Body of pancreas (tissue), 4 donors: Measurements from ENCODE around the gene PSMB7. TPM values are rescaled to one million over a fixed set of nuclear protein-coding genes. Genes with fewer than 3 reads are reported as not detected.

Source experiments
- ATAC-seq: fragments of 150-250 bp; one replicate; pipeline ENCODE4 v1.9.1; 2016
- DNase-seq, 4 donors: peaks; one replicate each; pipeline ENCODE4 v3.0.0-alpha.2; 2019
- H3K27ac ChIP-seq, 4 donors: fragments of 200-600 bp; sonication (generic); 1 replicate in 3 of 4; 2 replicates in 1 of 4; pipeline versions ENCODE4 v1.5.1 to v1.6.1; 2016 to 2019; ENCODE audit warnings: mild to moderate bottlenecking in 1 of 4, mixed read lengths in 1 of 4, moderate library complexity in 1 of 4
- H3K27me3 ChIP-seq, 2 donors: fragments of 200-600 bp; sonication (generic); one replicate each; pipeline ENCODE4 v1.6.0; 2016; ENCODE audit warnings: mild to moderate bottlenecking in 1 of 2
- H3K36me3 ChIP-seq, 2 donors: fragments of 200-600 bp; sonication (generic); replicated peaks in 1 of 2; 2 replicates each; pipeline ENCODE4 v1.5.1; 2016; ENCODE audit warnings: low read depth in 2 of 2; ENCODE audit not compliant: insufficient read depth in 1 of 2
- H3K4me1 ChIP-seq: fragments of 200-600 bp; sonication (generic); one replicate; pipeline ENCODE4 v1.6.0; 2016
- H3K4me3 ChIP-seq, 2 donors: fragments of 200-600 bp; sonication (generic); 1 replicate in 1 of 2; 2 replicates in 1 of 2; pipeline ENCODE4 v1.5.1; 2016 to 2019
- H3K9me3 ChIP-seq, 3 donors: fragments of 200-600 bp; sonication (generic); 1 replicate in 2 of 3; 2 replicates in 1 of 3; pipeline ENCODE4 v1.5.1; 2016
- POLR2A ChIP-seq, 3 donors: fragments of 450-650 bp; IDR thresholded peaks; one replicate each; pipeline ENCODE4 v1.6.1; 2016; ENCODE audit warnings: antibody characterized with exemption in 3 of 3, mild to moderate bottlenecking in 2 of 3
- WGBS, 2 donors: methylation state at CpG; one replicate each; pipeline ENCODE4 v1.1.5; 2017; 5-methylcytosine and 5-hydroxymethylcytosine counted together
- intact Hi-C: fragments of 100-400 bp; cut with DNase I; formaldehyde crosslinking; loops from one replicate; pipeline ENCODE4 v1.15.1; 2023
- total RNA-seq, 2 donors: library from RNA; depleted of rRNA; stranded (reverse); fragments of >200 nt; gene quantifications; one replicate each; pipeline ENCODE4 v1.1.0, GENCODE V29; 2016
- TF ChIP-seq, protein P1 (sequence below), 7 experiments: fragments of 450-650 bp in 4 of 7; fragments of 200-600 bp in 3 of 7; sonication (generic) in 3 of 7; IDR thresholded peaks; one replicate each; pipeline ENCODE4 v1.5.1; 2016 to 2019; ENCODE audit warnings: antibody characterized with exemption in 7 of 7

PSMB7 gene
- total RNA-seq, 2 donors from 2014 or later = 31.6 to 93.9 TPM

DNA sequence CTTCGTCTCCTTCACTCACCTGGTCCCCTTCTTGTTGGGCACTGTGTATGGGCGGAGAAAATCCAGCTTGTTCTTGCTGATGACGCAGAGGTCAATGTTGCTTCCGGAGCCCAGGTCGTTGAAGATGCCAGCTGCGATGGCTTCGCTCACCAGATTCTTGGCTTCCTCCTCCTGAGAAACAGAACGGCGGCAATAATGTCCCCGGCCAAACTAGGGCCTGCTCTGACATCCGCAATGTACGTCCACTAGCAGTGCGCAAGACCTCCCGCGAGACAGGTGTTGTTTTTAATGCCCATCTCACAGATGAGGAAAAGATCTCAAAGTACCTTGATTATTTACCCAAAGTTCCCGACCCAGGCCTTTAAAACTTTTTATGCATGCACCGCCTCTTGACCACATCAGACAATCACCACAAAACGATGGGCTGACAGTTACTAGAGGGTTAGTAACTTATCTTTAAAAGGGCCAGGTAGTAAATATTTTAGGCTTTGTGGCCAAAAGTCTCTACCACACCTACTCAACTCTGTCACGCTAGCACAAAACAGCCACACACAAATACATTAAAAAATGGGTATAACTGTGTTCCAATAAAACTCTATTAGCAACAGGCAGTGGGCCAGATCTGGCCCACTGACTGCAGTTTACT is 58.4 kb downstream of the PSMB7 start:
- WGBS, 2 donors = 91 to 95% methylated on average over 19 of the region's 19 CpGs
- no peak for ATAC-seq
- no peaks in the 10 kb centered on the region for H3K27me3 ChIP-seq
- no peaks in the 10 kb centered on the region for H3K9me3 ChIP-seq
- H3K4me1 ChIP-seq = peaks cover 12% of the 10 kb centered on the region
- no peak for TF ChIP-seq POLR2A (IDR thresholded peaks at IDR 0.05)
- TF ChIP-seq, protein P1, sequence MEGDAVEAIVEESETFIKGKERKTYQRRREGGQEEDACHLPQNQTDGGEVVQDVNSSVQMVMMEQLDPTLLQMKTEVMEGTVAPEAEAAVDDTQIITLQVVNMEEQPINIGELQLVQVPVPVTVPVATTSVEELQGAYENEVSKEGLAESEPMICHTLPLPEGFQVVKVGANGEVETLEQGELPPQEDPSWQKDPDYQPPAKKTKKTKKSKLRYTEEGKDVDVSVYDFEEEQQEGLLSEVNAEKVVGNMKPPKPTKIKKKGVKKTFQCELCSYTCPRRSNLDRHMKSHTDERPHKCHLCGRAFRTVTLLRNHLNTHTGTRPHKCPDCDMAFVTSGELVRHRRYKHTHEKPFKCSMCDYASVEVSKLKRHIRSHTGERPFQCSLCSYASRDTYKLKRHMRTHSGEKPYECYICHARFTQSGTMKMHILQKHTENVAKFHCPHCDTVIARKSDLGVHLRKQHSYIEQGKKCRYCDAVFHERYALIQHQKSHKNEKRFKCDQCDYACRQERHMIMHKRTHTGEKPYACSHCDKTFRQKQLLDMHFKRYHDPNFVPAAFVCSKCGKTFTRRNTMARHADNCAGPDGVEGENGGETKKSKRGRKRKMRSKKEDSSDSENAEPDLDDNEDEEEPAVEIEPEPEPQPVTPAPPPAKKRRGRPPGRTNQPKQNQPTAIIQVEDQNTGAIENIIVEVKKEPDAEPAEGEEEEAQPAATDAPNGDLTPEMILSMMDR (IDR thresholded peaks at IDR 0.05) = no peak
- no peak overlapping the region for H3K4me3 ChIP-seq
- intact Hi-C loops = no loop called here
- no peak for DNase-seq
- peaks cover 14% of the 10 kb centered on the region in 2 donors for H3K36me3 ChIP-seq
- H3K27ac ChIP-seq = no peak overlapping the region

DNA sequence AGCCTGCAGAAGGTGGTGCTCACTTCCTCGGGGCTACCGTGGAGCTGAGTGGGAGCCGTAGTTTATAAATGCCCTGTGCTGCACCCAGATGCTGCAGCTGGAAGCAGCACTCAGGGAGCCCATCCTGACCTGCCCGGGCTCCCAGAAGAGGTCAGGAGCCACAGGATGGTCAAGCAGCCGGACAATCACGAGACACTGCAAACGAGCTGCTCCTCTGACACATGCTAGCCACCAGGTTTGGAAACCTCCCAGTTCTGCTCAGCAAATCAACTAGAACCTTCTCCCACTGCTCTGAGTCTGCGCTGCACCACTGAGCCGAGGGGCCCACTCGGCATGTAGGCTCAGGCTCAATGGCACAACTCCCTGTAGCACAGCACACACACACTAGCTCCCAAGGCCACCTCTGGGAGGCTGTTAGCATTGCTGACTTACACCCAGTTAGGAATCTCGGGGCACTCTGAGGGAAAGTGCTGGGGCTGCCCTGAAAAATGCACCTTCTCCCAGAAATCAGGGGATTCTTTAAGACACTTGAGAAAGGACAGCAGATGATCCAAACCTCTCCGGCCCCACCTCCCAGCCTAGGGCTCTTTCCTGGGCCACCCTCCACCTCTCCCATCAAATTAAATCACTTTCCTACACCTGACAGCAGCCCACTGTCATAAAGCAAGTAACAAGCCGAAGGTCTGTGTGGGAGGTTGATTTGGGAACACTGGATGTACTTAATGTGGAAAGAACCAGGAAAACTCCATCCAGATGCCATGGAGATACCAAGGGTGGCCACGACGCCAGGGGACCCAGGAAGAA is 59.1 kb downstream of the PSMB7 start:
- WGBS, 2 donors = 82 to 91% methylated on average over 10 to 15 of the region's 15 CpGs
- intact Hi-C loops = no loop called here
- no peak overlapping the region for H3K4me3 ChIP-seq
- DNase-seq (no peak), ATAC-seq (no peak)
- peaks cover 14 to 17% of the 10 kb centered on the region in 2 donors for H3K36me3 ChIP-seq
- no peak overlapping the region for H3K27ac ChIP-seq
- H3K27me3 ChIP-seq = no peaks in the 10 kb centered on the region
- TF ChIP-seq, protein P1 (IDR thresholded peaks at IDR 0.05) = no peak
- H3K9me3 ChIP-seq = no peaks in the 10 kb centered on the region
- H3K4me1 ChIP-seq = peaks cover 12% of the 10 kb centered on the region

DNA sequence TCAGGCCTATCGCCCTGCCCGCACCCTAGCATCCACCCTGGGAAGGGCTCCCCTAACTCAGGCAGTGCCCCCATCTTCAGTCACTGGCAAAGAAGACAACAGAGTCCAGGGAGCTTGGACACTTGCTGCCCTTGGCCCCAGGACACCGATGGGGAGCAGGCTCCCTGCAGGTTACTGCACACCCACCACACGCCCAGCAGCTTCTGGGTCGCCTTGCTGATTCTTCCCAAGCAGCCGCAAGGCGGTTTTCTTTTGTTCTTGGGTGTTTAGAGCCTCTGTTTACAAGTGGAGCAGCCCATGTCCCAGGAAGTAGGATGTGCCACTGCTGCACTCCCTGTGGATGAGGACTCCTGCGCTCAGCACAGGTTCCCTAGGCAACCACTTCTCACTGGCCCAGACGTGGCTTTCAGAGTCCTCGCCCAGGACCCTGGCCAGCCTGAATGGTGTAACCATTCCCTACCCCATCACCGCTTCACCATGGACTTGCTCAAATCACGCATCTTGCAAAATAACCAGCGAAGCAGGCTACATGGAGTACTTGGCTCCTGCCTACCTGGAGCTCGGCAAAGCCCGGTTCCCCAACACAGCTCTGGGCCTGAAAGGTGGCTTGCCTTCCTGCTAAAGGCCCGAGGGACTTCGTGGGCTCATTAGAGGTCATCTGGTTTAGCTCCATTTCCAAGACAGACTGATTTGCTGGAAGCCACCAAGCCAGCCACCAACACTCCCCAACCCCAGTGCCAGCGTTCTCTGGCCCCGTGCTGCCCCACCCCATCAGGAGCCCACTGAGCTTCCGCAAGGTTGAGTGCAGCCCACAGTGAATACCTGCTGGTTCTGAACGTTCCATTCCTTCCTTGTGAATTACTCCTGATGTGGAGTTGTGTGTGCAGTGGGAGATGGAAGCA is 60.0 kb downstream of the PSMB7 start:
- intact Hi-C loops = no loop called here
- no peak overlapping the region for H3K27ac ChIP-seq
- peaks cover 12% of the 10 kb centered on the region for H3K4me1 ChIP-seq
- no peak for TF ChIP-seq POLR2A (IDR thresholded peaks at IDR 0.05)
- TF ChIP-seq, protein P1 (IDR thresholded peaks at IDR 0.05) = no peak
- H3K9me3 ChIP-seq = no peaks in the 10 kb centered on the region
- peaks cover 14 to 22% of the 10 kb centered on the region in 2 donors for H3K36me3 ChIP-seq
- DNase-seq (no peak), ATAC-seq (no peak)
- no peaks in the 10 kb centered on the region for H3K27me3 ChIP-seq
- no peak overlapping the region for H3K4me3 ChIP-seq
- WGBS, 2 donors = 93 to 96% methylated on average over 13 to 21 of the region's 21 CpGs

DNA sequence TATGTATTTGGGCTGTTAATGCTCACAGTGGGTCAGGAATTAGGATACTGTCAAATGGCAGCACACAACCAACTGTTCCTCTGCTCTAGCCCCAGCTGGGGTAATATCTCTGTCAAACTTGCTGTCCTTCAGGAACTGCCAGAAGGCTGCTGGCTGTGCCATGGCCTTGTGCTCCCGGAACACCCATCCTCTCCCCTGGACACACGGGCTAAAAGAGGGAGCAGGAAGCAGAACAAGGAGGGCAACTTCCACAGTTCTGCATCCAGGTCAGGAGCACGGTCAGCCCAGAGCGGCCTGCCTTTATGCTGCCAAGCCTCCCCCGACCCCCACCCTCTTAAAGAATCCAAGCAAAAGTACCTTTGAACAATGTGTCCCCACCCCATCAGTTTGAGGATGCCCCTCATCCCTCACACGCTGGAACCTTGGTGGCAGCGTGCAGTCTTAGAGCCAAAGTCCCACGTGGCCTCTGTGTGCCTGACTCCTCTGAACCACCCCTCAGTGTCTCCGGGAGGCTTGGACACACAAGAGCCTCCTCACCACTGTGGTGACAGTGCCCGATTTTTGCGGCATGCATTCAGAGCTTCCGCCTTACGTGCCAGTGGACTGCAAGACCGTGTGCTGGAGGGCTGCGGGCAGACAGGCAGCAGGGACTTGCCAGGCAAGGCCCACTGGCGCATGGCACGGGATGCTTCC is 60.8 kb downstream of the PSMB7 start:
- no peak for TF ChIP-seq POLR2A (IDR thresholded peaks at IDR 0.05)
- TF ChIP-seq, protein P1 (IDR thresholded peaks at IDR 0.05) = no peak
- H3K27me3 ChIP-seq = no peaks in the 10 kb centered on the region
- H3K9me3 ChIP-seq = no peaks in the 10 kb centered on the region
- H3K27ac ChIP-seq = no peak overlapping the region
- WGBS, 2 donors = 90 to 91% methylated on average over 7 to 17 of the region's 17 CpGs
- peaks cover 14 to 26% of the 10 kb centered on the region in 2 donors for H3K36me3 ChIP-seq
- H3K4me1 ChIP-seq = peaks cover 8% of the 10 kb centered on the region
- H3K4me3 ChIP-seq = no peak overlapping the region
- intact Hi-C loops = no loop called here
- DNase-seq (no peak), ATAC-seq (no peak)
